ENCODE measurements around the gene AKT2.

DNA sequence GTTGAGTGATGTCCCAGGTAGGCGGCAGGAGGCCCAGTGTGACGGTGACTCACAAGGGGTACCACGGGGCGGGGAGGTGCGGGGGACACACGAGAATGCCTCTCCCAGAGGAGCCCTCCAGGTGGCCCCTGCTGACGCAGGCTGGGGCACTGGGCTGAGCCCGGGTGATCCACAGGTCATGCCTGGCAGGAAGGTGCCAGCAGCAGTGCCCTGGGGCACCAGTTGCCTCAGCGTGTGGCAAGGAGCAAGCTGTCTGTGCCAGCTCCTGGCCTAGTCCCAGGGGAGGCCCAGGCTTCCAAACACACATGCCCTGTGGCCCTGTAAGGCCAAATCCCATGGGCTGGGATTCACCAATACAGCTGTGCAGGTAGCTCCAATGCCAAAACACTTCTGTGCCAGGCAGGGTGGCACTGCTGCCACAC is 28.0 kb downstream of the AKT2 start:
- TF ChIP-seq, protein P1, sequence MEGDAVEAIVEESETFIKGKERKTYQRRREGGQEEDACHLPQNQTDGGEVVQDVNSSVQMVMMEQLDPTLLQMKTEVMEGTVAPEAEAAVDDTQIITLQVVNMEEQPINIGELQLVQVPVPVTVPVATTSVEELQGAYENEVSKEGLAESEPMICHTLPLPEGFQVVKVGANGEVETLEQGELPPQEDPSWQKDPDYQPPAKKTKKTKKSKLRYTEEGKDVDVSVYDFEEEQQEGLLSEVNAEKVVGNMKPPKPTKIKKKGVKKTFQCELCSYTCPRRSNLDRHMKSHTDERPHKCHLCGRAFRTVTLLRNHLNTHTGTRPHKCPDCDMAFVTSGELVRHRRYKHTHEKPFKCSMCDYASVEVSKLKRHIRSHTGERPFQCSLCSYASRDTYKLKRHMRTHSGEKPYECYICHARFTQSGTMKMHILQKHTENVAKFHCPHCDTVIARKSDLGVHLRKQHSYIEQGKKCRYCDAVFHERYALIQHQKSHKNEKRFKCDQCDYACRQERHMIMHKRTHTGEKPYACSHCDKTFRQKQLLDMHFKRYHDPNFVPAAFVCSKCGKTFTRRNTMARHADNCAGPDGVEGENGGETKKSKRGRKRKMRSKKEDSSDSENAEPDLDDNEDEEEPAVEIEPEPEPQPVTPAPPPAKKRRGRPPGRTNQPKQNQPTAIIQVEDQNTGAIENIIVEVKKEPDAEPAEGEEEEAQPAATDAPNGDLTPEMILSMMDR (IDR thresholded peaks at IDR 0.05), result no peak
- TF ChIP-seq POLR2A (IDR thresholded peaks at IDR 0.05), result no peak
